Stimulated activated CD8-positive, alpha-beta memory T cell treated with anti-CD3 and anti-CD28 coated beads, Interleukin-12 subunit alpha, Interleukin-12 subunit beta, amount 100 ng/mL, for 4 hours (primary cell): ENCODE results near the gene PNPLA2.

Experiments
- DNase-seq: peaks from one replicate; pipeline ENCODE4 v3.0.0-alpha.2; 2020; ENCODE audit warnings: low read depth

Gene PNPLA2

DNA sequence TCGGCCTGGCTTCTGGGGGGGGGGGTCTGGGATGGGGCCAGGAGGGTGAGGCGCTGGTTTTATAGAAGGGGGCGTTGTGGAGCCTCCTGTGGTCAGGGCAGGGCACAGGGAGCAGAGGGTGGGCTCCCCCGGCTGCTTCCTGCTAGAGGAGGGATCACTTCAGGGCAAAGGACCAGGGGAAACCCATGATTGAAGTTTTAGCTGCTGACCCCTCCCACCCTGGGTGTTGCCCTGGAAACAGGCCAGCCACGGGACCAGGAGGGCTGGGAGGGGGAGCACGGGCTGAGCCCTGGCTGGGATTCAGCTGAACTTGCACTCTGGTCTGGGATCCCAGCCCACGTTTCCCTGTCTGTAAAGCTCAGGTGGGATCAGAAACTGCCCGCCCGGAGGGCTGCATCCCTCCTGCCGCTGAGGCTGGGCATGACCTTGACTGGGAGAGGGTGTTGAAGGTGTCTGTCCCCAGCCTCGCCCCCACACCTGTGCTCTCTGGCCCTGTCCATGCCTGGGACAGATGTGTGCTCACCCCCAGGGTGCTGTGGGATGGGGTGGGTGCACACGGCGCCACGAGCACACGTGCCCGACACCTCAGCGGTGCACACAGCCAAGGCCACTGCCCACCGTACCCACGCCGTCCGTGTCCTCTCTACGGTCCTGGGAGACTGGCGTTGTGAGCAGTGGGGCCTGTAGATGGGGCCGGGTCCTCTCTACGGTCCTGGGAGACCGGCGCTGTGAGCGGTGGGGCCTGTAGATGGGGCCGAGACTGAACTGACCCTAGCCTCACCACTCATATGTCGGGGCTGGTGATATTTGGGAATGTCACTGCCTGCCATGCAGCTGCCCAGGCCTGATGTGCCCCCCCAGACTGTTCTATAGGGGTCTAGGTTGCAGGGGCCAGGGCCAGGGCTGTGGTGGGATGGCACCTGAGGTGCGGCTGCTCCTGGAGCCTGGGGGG is 26.3 kb downstream of the PNPLA2 start:
- no peak for DNase-seq

- no peak for DNase-seq
Observed at GRCh38 chr11:845872-846495, 27.3 kb downstream of the PNPLA2 start.

GRCh38 chr11:846496-847098 is 27.9 kb downstream of the PNPLA2 start:
- no peak for DNase-seq

- no peak for DNase-seq
Observed at GRCh38 chr11:847876-848275, 29.2 kb downstream of the PNPLA2 start.

GRCh38 chr11:848380-848931 is 29.7 kb downstream of the PNPLA2 start:
- no peak for DNase-seq

DNA sequence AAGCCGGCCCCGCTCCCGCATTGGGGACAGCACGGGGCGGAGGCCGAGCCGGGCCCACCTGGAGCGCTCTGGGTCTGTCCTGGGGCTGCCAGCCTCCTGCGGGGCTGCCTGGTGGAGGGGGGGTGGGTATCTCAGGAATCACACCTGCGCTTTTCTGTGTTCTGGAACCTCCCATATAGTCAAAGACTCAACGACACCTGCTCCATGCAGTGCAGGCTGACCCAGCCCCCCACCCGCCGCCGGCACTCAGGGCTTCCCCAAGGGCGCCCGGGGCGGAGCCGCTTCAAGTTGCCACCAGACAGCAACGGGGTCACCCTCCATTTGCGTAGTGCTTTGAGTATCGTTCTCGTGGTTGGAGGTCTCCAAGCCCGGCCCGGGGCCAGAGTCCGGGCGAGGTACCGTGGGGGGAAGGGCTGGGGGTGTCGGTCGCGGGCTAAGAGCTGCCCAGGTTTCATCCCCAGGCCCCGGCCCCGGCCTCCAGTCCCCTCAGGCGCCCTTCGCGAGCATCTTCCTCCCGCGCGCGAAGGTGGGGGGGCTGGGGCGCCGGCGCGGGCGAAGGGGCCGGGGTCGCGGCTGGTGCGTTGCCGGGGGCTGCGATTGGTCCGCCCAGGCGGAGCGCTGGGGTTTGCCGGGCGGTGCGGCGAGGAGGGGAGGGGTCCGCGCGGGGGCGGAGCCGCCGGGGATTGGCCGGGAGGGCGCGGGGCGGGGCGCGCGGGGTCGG is 30.6 kb downstream of the PNPLA2 start:
- no peak for DNase-seq

GRCh38 chr11:849951-850774 is 31.4 kb downstream of the PNPLA2 start:
- no peak for DNase-seq

DNA sequence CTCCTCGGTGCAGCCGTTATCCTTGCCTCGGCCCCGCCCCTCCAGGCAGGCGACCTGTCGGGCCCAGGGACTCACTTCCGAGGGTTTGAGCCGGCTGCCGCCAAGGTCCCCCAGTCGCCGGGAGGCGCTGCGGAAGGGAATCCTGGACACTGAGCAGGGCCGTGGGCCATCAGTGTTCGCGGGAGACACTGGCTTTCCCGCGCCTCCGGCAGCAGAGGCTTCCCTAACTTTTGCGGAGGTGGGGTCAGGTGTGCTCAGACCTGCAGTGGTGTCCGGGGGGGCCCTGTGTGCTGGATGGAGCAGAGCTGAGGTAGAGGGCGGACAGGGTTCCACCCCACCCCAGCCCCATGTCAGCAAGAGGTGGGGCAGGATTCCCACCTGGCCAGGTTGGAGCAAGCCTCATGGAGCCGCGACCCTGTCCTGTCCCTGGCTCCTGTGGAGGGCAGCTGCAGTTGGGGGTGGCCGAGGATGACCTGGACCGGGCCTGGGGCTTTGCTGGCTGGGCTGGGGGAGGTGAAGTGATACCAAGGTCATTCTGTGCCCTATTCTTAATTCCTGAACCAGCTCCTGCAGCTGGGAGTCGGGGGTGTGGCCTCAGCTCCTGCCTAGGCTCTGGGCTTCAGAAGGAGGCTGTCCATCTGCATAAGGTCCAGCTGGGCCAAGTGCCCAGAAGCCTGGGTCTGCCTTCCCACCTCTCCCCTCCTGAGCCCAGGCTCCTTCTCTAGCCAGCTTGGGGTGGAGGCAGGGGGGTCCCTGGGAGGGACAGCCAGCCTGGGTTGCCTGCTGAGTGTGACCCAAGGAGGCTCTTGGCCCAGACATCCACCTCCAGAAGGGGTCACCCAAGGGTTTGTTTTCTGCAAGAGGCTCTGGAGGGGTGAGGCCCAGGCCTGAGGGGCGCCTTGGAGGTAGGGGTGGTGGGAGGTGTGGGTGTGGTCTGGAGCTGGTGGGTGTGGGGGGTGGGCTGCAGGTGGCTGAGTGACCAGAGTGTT is 32.4 kb downstream of the PNPLA2 start:
- no peak for DNase-seq

- DNase-seq: no peak
Observed at GRCh38 chr11:852762-853161, 34.0 kb downstream of the PNPLA2 start.

DNA sequence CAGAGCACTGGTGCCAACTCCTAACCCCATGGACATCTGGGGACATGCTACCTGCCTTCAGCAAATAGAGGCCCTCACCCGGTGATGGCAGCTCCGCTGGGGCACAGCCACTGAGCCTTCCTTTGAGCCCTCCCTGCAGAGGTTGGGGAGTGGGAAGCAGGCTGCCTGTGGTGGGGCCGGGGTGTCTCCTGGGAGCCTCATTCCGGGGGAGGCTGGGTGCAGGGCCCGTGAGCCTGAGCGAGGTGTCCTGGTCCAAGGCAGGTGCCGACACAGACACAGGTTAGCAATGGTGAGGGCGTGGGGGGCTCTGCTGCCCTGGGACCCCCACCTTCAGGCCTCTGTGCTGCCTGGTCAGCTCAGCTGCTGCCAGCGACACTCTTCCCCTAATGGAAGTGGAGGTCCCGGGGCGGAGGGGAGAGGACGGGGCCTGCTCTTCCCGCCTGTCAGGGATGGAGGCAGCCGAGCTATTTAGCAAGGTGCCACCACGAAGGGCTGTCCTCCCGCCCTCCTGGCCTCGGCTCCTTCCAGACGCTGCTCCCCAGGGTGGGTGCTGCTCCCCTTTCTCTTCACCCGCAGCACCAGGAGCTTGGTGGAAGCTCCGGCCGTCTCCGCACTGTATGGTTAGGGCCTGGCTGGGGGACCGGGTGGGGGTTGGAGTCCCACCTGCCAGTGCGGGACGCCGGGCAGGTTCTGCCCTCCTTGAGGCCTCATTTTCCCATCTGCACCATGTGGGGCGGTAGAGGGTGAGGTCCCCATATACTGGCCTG is 35.2 kb downstream of the PNPLA2 start:
- no peak for DNase-seq

DNA sequence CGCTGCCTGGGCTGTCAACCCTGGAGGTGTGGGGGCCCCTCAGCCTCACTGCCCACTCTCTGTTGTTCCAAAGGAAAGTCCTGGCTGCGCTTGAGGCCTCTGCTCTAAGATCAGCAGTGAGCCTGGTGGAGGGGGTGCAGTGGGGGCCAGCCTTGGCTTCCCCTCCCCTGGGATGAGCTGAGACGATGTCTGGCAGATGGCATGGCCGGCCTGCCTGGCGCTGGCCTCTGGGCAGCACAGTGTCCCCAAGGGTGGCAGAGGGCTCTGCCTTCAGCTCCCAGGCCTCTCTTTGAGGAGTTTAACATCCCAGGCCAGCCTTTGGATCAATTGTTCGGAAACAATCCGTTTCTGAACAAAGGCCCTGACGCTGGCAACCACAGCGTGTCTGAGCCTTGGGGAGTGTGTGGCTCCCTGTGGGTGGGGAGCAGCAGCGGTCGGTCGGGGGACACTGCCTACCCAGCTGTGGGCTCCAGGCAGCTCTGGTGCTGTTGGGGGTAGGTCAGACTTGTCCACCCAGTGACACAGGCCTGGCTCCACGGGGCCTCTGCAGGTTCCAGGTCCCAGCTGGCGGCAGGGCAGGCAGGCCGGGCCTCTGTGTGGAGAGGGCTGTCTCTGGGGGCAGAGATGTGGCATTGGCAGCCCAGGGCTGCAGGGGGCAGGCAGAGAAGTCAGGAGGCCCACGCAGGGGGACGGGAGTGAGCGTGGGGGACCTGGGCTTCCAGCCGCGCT is 36.1 kb downstream of the PNPLA2 start:
- no peak for DNase-seq

DNA sequence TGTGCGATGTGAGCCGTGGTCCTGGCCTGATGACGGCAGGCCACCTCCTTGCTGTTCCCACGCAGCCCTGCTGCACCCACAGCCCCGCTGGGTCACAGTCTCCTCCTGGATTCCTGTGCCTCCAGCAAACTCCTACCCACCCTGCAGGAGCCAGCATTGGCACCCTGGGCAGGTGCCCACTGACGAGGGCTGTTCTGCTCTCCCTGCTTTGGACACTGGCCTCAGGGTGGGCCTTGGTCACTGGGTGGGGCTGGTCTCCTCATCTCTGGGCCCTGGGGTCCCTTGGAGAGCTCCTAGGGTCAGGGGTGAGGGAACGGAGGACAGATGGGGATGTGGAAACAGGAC is 36.6 kb downstream of the PNPLA2 start:
- DNase-seq: no peak

- no peak for DNase-seq
Observed at GRCh38 chr11:855796-856195, 37.1 kb downstream of the PNPLA2 start.

DNA sequence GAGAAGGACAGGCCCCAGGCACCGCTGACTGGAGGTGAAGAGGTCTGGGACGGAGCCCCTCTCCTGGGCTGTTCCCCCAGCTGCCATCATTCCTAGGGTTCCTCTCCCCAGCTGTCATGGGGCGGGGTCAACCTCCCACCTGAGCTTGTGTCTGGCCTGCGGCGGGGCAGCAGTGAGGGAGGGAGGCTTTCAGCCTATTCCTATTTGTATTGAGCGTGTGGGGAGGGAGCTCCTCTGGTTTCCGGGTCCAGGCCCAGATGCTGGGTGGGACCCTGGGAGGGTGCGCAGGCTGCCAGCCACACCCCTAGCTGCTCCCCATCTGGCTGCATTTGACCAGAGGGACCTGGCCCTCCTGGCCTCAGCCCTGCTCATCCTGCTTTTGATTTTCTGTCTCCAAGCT is 37.7 kb downstream of the PNPLA2 start:
- DNase-seq: no peak

DNA sequence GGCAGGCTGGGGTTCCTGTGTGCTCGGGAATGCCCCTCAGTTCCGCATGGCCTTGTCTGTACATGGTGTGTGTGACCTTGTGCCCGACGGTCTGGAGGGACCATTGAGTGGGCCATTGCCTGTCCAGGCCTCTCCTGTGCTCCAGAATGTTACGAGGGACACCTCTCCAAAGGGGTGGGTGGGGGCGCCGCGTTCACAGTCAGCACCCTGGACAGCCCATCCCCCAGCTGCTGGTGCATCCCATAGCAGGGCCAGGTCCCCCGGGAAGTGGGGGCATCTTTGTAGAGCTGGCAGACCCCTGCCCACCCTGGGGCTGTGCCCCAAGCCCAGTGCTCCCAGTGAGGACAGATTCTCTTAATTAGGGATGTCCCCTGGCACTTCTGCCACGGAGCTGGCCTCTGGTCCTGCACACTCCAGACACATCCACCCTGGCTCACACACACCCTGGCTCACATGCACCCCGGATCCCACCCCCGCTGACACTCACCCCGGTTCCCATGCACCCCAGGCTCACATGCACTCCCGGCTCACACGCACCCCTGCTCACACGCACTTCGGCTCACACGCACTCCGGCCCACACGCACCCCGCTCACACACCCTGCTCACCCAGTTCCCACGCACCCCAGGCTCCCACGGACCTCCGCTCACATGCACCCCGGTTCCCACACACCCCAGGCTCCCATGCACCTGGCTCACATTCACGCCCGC is 39.5 kb downstream of the PNPLA2 start:
- no peak for DNase-seq

GRCh38 chr11:858762-859339 is 40.1 kb downstream of the PNPLA2 start:
- DNase-seq: no peak

GRCh38 chr11:859394-860131 is 40.8 kb downstream of the PNPLA2 start:
- DNase-seq: no peak
